ENCODE measurements around the gene THAP7. TPM values are rescaled to one million over a fixed set of nuclear protein-coding genes. Genes with fewer than 3 reads are reported as not detected.

The THAP7 gene
- total RNA-seq, 1 experiment from 2014 or later: 41.1 TPM

DNA sequence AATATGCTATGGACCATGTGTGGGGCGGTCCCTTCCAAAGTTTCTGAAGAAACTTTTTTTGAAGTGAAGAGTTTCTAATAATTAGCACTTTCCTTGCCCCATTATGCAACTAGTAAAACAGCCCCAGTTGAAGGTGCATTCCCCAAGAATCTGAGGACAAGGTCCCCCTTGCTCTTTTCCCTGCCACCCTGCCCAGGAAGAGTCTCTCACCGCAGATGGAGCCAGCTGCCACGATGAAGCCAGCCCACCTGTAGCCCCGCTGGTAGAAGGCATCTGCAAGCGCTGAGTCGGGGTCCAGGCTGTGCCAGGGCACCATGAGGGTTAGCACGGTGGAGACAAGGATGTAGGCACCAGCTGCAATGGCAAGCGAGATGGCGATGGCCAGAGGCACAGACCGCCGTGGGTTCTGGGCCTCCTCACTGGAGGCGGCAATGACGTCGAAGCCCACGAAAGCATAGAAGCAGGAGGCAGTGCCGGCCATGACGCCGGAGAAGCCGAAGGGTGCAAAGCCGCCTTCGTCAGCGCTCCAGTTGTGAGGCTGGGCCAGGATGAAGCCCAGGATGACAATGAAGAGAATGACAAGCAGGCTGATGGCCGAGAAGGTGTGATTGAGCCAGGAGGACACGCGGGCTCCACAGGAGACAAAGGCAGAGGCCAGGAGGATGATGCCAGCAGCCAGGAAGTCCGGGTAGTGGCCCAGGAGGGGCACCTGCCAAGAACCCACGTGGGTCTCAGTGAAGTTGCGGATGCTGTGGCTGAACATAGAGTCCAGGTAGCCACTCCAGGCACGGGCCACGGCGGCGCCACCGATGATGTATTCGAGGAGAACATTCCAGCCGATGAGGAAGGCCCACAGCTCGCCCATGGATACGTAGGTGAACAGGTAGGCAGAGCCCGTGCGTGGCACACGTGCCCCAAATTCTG, 29.0 kb upstream of the THAP7 start:
- DNase-seq (ENCODE audit: low read depth): no peak

DNA sequence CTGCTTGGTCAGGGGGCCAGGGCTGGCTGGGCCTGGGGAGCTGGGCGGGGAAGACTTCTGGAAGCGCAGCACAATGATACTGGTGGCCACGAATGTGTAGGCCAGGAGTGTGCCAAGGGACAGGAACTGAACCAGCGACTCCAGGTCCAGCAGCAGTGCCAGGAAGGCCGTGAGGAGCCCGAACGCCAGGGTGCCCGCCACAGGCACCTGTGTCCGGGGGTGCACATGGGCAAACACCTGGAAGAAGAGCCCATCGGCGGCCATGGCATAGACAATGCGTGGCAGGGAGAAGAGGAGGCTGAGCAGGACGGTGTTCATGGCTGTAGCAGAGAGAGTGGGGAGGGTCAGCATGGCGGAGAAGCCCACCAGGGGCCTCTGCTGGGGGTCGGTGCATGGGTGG, 28.1 kb upstream of the THAP7 start:
- DNase-seq (ENCODE audit: low read depth): no peak

DNA sequence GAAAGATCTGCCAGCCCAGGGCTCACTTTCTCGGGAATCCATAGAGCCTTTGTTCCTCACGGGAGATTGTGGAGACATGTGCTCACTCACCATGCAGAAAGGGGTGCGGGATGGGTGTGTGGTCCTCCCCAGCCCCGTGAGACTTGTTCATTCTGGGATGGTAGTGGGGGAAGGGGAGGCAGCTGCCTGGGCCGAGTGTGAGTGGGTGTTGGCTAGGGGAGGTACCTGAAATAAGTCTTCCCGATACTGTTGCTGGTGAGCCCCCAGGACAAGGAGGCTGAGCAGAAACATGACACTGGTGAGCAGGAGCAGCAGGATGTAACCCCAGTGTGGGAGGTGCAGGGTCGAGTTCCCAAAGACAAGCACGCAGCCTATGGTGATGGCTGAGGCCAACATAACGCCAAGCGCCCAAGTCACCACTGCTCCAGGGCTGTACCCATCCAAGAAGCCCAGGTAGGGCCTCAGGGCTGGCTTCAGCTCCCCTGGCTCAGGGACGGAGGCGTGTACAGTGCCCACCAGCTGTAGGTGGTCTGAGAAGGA, 27.6 kb upstream of the THAP7 start:
- no peak for DNase-seq (ENCODE audit: low read depth)

DNA sequence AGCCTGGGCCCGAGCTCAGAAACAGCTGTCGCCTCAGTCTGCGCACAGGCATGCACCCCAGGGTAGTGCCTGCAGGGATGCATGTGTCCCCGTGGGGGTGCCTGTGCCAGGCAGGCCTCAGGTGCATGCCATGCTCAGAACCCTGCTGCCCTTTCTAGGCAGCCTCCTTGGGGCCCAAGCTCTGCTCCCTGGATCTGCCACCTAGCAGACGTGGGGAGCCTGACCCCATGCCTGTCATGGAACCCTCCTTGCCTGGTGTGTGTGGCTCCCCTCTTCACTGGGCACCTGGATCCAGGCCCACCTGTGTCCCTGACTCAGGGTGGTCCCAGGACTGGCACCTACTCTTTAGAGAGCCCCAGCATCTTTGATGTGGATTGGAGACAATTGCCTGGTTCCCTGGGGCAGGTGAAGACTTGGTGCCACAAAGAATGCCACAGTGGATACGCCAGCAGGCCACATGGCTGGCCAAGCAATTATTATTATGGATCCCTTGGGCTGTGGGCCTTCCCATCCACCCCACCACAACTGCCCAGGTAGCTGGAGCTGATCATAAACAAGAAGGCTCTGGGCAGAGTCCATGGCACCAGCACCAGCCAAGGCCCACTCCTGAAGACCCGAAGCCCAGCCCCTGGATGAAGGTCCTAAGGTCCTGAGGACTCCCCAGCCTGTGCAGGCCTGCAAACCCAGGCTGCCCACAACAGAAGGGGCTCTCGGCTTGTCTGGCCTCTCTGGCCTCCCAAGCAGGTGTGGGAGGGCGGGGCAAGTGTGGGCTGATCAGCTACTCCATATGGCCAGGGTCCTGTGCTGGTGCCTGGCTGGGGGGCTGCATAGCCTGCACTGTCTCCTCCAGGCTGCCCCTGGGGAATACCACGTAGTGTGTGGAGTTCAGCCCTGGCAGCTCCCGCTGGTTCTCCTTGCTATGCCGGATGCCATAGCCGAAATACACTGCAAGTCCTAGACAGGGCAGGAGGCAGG, 26.6 kb upstream of the THAP7 start:
- no peak for DNase-seq (ENCODE audit: low read depth)

DNA sequence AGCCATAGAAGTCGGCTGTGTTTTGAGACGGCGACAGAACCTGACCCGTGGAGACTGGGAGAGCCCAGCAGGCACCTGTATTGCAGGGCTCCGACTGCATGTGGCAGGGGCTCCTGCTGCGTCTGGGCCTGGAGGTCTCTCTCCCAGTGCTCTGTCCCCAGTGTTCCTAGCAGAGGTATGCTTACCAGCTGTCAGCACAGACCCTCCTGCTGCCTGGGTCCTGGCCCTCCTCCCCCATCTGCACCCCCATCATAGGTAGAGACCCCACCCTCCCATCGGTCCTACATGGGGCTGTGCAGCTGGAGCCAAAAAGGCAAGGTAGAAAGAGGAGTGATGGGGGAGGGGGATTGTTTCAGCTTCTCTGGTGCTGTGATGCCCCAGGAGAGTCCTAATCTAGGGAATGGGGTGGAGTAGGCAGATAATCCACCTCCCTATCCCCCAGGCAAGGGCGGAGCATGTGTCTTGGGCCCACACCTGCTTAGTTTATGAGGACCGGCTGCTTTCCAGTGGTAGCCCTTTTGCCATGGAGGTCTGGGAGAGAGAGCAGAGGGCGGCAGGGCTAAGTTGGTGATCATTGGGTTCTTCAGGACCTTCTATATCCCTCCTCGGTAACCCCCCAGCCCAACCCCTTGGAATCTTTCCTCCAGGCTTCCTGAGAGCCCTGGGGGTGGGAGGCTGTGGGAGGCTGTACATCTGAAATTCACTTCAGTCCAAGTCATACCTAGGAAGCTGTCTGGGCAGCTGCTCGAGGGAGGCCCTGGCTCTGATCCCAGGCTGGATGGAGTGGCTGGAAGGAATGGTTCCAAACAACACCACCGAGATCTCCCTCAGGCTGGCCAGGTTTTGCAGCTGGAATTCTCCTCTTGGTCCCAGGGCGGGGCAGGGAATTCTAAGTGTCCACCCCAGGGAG, 25.1 kb upstream of the THAP7 start:
- peak; percentile 70 for DNase-seq (ENCODE audit: low read depth)

DNA sequence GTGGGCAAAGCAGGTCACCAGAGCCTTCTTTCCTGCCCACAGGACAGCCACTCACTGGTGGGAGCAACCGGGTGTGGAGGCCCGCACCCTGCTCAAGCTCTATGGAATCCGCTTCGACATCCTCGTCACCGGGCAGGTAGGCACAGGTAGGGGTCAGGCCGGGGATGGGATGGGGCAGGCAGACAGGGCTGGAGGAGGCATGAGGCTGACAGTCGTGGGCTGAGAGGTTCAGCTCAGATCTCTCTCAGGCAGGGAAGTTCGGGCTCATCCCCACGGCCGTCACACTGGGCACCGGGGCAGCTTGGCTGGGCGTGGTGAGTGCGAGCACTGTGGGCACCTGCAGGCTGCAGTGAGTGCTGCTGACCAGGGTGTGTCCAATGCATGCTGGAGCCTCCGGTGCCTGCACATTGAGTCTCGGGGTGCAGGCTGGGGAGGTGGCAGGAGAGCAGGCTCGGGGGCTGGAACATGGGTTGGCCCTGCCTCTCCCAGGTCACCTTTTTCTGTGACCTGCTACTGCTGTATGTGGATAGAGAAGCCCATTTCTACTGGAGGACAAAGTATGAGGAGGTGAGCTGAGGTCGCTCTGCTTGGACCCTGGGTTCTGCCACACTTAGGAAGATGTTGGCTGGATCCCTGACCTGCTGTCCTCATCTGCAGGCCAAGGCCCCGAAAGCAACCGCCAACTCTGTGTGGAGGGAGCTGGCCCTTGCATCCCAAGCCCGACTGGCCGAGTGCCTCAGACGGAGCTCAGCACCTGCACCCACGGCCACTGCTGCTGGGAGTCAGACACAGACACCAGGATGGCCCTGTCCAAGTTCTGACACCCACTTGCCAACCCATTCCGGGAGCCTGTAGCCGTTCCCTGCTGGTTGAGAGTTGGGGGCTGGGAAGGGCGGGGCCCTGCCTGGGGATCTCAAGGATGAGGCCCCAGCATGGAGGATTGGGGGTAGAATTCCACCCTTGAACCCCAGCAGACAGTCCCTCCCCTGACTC, 24.1 kb upstream of the THAP7 start:
- no peak for DNase-seq (ENCODE audit: low read depth)

DNA sequence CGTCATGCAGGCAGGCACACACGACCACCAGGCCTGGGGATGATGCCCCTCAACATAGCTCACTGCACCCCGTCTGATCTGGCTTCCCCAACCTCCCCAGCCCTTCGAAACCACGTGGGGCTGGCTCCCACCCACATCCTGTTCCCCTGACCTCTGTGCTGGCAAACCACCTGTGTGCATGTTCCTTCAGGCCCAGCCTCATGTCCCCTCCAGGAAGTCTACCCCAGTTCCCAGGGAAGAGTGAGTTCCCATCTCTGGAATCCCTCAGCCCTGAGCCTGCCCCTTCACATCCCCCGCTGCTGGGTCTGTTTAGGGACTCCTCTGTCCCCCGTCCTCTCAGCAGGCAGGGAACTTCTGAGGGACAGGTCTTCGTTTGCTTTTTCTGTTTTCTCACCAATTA, 23.3 kb upstream of the THAP7 start:
- no peak for DNase-seq (ENCODE audit: low read depth)

DNA sequence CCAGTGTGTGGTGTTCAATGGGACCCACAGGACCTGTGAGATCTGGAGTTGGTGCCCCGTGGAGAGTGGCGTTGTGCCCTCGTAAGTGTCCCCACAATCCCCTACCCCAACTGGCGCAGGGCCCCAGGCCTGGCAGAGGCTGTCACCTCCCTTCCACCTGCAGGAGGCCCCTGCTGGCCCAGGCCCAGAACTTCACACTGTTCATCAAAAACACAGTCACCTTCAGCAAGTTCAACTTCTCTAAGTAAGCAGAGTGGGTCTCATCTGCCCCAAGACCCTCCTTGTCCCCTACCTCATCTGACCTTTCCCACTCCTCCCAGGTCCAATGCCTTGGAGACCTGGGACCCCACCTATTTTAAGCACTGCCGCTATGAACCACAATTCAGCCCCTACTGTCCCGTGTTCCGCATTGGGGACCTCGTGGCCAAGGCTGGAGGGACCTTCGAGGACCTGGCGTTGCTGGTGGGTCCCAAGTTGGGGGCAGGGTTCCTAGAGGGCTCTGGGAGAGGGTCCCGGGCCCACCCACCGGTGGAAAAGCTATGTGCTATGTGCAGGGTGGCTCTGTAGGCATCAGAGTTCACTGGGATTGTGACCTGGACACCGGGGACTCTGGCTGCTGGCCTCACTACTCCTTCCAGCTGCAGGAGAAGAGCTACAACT, 21.2 kb upstream of the THAP7 start:
- DNase-seq (ENCODE audit: low read depth): no peak

DNA sequence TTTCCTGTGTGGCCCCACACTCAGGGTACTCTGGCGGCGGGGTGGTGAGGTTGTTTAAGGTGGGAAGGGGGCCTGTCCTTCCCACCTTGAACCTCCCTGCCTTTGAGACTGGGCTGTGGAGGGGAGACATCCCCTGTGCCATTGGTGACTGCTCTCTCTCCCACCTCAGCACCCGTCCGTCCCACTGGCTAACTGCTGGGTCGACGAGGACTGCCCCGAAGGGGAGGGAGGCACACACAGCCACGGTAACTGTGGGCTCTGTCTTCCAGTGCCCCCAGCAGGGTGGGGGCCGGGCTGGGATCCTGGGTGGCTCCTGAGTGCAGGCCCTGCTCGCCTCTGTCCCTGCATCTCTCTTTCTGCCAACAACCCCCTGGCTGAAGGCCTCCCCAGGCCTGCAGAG, 20.6 kb upstream of the THAP7 start:
- DNase-seq (ENCODE audit: low read depth): no peak

DNA sequence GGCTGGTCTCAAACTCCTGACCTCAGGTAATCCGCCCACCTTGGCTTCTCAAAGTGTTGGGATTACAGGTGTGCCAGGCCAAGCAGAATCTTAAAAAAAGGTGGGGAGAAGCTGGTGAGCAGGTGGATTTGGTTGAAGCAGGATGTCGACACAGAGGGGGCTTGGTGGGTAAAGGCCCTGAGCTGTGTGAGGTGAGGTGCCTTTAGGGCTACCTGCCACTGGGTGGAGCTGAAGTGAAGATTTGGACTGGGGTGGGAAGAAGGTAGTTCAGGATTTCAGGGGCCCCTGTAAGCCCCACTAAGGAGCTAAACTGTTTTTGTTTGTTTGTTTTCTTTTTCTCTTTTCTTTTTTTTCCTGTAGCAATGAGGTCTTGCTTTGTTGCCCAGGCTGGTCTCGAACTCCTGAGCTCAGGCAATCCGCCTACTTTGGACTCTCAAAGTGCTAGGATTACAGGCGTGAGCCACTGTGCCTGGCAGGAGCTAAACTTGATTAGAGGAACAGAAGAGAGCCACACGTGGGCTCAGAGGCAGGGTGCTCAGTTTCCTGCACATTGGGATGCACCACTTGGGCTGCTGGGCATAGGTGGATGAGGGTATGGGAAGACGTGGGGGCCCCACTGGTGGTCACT, 19.0 kb upstream of the THAP7 start:
- no peak for DNase-seq (ENCODE audit: low read depth)

DNA sequence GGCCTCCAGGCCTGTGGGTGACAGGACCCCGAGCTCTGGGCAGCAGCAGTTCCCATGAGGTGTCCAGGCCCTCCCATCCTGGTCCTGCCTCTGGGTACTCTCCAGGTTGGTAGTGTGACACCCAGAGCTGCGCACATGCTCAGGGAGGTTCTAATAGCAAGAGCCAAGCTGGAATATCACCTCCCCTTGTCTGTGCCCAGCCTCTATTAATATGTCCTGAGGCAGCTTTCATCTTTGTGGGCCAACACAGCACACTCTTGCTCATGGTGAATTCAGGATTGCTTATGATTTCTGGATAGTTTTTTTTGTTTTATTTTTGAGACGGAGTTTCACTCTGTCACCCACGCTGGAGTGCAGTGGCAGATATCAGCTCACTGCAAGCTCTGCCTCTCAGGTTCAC, 16.4 kb upstream of the THAP7 start:
- no peak for DNase-seq (ENCODE audit: low read depth)

DNA sequence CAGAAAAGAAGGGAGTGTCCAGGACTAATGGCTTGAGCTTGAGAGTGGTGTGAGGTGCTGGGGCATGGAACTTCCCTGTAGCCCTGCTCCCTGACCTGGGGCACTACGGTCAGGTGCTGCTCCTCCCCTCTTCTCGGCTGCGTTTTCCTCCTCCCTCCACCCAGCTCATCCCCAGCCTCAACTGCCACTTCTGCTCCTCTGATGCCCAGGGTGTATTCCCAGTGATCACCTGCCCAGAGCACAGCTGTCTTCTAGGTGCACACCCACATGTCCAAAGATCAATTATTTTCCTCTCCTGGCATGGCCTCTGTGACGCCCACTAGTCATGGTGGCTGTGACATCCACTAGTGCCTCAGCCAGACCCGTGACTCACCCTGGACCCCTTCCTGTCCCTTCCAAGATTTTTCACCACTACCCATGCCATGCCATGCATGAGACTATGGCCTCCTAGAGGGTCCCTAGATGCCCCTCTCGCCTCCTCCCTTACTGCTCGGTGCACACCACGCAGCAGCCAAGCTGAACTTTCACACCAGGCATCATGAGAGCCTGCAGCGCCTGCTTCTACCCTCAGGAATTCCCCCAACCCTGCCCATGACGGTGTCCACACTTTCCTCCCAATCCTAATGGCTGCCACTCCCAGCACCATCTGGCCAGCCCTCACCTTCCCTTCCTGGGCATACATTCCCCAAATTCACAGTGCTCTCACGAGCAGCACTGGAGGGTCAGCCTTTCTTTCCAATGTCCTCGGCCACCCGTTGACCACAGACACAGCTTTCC, 14.9 kb upstream of the THAP7 start:
- no peak for DNase-seq (ENCODE audit: low read depth)

DNA sequence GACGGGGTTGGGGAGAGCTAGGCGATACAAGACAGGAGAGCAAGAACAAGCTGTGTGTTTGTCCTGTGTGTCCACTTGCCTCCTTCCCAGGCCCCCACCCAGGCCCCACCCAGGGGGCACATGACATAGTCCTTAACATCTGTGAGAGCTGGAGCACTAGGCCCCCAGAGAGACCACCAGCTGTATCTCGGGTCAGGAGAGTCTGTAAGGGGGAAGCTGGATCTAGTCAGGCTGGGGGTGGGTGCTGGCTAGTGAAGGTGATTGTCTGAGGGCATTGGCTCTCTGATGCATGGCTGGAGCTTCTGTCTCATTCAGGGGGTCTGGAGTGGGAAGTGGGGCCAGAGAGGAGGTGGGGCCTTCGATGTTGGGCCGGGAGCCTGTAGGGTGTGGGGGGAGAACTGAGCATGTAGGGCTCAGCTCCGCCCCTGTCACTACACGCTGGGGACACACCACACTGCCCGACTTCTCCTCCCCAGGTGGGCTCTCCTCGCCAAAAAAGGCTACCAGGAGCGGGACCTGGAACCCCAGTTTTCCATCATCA, 13.6 kb upstream of the THAP7 start:
- DNase-seq (ENCODE audit: low read depth): no peak

DNA sequence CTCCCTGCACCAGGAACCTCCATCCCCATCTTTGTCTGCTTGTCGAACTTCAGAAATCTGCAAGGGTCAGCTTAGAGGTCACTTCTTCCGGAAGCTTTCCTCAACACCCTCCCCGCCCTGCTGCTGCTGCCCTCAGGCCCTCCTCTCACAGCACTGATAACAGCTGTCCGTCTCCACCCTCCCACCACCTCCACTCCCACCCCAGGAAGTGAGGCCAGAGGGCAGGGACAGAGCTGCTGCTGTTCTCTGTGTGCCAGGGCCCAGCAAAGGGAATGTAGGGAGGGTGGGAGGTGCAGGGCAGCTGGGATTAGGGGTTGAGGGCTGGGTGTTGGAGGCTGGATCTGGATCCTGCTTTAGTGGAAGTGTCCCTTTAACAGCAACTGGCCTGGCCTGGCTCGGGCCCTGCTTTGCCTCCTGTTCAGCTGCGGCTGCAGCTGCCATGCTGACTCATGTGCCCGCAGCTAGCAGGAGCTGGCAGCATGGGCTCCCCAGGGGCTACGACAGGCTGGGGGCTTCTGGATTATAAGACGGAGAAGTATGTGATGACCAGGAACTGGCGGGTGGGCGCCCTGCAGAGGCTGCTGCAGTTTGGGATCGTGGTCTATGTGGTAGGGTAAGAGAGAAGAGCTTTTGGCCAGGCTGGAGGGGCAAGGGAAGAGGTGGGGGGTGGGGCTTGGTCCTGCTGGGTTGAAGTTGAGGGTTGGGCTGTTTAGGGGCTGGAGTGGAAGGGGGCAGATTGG, 13.0 kb upstream of the THAP7 start, which contains the start of gene P2RX6:
P2RX6 (plus strand) TSS at position 440 of the 740 bp plus-strand sequence; CDS start at position 450, 10 bp downstream.
- DNase-seq (ENCODE audit: low read depth): peak; percentile 90

DNA sequence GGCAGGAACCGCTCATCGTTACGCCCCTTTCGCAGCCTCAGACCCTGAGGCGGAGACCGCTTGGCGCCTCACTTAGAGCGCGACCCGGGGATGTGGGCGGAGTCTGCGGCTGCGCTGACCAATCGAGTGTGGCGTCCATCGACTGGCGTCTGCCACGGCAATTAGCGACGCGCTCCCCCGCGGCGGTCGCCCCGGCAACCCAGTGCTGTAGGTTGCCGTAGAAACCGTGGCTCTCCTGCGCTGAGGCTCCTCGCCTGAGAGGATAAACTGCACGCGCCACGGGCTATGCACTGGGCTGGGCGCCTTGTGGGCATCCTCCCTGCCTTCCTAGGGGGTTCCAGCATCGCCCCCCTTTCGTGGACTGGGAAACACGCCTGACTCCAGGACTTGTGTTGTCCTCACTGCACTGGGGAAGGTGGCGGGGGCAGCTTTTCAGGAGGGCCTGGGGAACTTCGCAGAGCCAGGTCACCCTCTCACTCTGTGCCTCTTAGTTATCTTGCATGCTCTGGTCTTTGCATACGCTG, 12.3 kb upstream of the THAP7 start:
- peak; percentile 94 for DNase-seq (ENCODE audit: low read depth)

DNA sequence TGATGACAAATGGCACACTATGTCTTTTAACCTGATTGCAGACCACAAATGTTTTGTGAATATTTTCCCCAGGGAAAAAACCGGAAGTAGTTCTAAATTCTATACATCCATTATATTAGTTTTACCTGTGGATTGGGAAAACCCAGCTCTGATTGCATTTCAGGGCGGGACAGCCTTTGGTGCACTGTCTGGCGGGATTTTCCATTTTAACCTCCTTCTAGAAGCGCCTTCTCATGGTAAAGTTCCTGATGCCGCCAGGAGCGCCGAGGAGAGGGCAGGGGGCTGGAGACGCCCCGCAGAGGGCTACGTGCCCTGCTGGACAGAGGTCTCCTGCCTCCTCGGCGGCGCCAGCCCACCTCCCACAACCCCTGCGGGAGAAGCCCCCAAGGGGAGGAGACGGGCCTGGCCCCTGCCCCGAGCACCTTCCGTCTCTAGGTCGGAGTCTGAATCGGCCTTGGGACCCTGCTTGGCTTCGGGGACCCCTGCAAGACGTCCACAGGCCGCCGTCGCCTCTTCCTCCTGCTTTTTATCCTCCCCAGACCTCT, 11.8 kb upstream of the THAP7 start:
- no peak for DNase-seq (ENCODE audit: low read depth)
